IgD-negative memory B cell (primary cell): ENCODE results near the gene ETDC. TPM values are rescaled to one million over a fixed set of nuclear protein-coding genes. Genes with fewer than 3 reads are reported as not detected.
"Not testable (repeated sequence)": the region's sequence is repeated elsewhere in the genome, so short reads cannot be mapped to it uniquely, and the experiment has no call there.

ENCODE experiments used
- H3K27ac Mint-ChIP-seq, 3 donors: one replicate each; pipeline ENCODE4 v1.8.0; 2020 to 2022; ENCODE audit warnings: mild to moderate bottlenecking in 3 of 3, mixed read lengths in 3 of 3, moderate library complexity in 1 of 3
- H3K27me3 Mint-ChIP-seq: one replicate; pipeline ENCODE4 v1.8.0; 2021; ENCODE audit warnings: mixed read lengths
- H3K36me3 Mint-ChIP-seq: one replicate; pipeline ENCODE4 v1.8.0; 2020; ENCODE audit warnings: mild to moderate bottlenecking, mixed read lengths
- H3K4me1 Mint-ChIP-seq, 3 donors: one replicate each; pipeline ENCODE4 v1.8.0; 2020 to 2022; ENCODE audit warnings: mixed read lengths in 3 of 3, mild to moderate bottlenecking in 1 of 3
- H3K4me3 Mint-ChIP-seq, 4 donors: one replicate each; pipeline ENCODE4 v1.8.0; 2020 to 2022; ENCODE audit warnings: mild to moderate bottlenecking in 4 of 4, mixed read lengths in 4 of 4, moderate library complexity in 3 of 4
- H3K9me3 Mint-ChIP-seq, 3 donors: one replicate each; pipeline ENCODE4 v1.8.0; 2020 to 2021; ENCODE audit warnings: mixed read lengths in 3 of 3, mild to moderate bottlenecking in 1 of 3
- polyA plus RNA-seq: library from polyadenylated mRNA; unstranded; fragments of 300-500 nt; fragmentation: Illumina TruSeq; gene quantifications from one replicate; pipeline ENCODE4 v1.2.3, GENCODE V29; 2021

The ETDC gene
- polyA plus RNA-seq, 1 donor from 2014 or later: not detected

DNA sequence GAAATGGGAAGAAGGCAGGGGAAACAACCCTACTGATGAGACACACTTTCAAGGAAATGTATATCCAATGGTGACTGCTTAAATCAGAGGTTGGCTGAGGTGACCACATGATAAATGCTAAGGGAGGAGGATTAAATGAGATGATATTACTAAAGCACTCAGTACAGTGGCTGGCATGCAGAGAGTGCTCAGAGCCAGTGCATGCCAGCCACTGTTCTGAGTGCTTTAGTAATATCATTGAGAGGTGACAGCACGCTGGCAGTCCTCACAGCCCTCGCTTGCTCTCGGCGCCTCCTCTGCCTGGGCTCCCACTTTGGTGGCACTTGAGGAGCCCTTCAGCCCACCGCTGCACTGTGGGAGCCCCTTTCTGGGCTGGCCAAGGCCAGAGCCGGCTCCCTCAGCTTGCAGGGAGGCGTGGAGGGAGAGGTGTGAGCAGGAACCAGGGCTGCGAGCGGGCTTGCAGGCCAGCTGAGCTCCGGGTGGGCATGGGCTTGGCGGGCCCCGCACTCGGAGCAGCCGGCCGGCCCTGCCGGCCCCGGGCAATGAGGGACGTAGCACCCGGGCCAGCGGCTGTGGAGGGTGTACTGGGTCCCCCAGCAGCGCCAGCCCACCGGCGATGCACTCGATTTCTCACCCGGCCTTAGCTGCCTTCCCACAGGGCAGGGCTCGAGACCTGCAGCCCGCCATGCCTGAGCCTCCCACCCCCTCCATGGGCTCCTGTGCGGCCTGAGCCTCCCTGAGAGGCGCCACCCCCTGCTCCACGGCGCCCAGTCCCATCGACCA, 15.9 kb downstream of the ETDC start:
- H3K27me3 Mint-ChIP-seq, H3K9me3 Mint-ChIP-seq, H3K27ac Mint-ChIP-seq, H3K4me3 Mint-ChIP-seq, H3K4me1 Mint-ChIP-seq: not testable (repeated sequence)
- peaks cover 20% of the 10 kb centered on the region for H3K36me3 Mint-ChIP-seq

DNA sequence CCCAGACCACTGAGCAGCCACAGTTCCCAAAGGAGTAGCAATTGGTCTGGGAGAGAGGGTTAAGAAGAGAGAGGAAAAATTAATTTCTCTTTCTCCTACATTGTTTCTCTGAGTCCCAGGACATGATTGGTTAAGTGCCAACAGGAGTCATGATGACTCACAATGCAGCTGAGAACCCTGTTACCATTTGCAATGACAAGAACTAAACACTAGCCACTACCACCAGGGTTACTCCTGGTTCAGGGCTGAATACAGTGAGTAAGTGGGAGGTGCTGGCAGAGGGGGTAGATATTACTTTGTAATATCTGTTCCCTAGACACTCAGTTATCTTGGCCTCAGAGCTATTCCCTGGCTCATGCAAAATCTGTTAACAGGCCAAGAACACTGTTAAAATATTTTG, 18.0 kb downstream of the ETDC start:
- Mint-ChIP-seq H3K27ac (no peak overlapping the region), H3K4me3 (no peak overlapping the region), H3K9me3 (peaks cover 0 to 4% (median 0%) of the 10 kb centered on the region in 3 donors), H3K4me1 (peaks cover 0 to 7% (median 0%) of the 10 kb centered on the region in 3 donors), H3K27me3 (peaks cover 6% of the 10 kb centered on the region), H3K36me3 (peaks cover 11% of the 10 kb centered on the region)

DNA sequence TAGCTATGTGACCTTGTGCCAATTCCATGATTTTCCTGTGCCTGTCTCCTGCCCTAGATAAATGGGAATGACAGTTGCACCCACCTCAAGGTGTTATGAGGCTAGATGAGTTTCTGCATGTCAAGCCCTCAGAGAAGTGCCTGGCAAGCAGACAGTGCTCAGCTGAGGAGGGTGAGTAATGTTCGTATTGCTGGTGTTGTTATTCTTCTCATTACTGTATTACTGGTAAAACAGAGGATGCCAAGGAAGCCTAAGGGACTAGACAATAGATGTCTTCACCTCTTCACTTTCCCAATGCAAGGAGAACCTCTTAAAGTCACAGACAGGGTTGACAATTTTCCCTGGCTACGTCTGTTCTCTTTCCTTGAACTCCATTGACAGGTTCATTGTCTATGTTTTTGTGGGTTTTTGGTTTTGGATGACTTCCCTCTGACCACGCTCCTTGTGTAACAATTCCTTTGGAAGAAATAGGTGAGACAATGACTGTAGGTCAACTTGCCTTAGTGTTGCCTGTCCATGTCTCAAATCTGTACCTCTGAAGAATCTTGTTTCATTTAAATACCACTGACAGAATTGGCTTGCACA, 19.2 kb downstream of the ETDC start:
- Mint-ChIP-seq H3K27me3 (peaks cover 6% of the 10 kb centered on the region), H3K9me3 (peaks cover 0 to 2% (median 0%) of the 10 kb centered on the region in 3 donors), H3K4me3 (no peak overlapping the region), H3K27ac (no peak overlapping the region), H3K36me3 (peaks cover 11% of the 10 kb centered on the region), H3K4me1 (peaks cover 0 to 7% (median 0%) of the 10 kb centered on the region in 3 donors)

DNA sequence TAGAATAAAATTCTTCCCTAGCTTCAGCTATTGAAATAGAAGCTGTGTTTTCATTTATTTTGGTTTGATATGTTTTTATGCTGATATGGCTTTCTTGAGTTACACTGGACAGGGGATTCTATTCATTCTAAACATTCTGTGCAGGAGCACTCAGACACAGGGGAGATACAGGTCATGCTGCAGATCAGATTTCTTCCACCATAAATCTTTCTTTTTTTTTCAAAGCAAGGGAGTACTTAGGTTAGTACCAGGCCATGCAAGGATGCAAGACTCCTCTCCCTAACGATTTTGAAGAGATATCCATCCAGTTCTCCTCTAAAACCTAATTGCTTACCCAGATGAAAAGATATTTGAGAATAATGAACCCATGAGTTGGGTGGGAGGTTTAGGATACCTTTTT, 21.4 kb downstream of the ETDC start:
- Mint-ChIP-seq H3K36me3 (peaks cover 7% of the 10 kb centered on the region), H3K4me3 (no peak overlapping the region), H3K27ac (no peak overlapping the region), H3K9me3 (no peaks in the 10 kb centered on the region), H3K4me1 (peaks cover 0 to 9% (median 1%) of the 10 kb centered on the region in 3 donors), H3K27me3 (peaks cover 6% of the 10 kb centered on the region)

DNA sequence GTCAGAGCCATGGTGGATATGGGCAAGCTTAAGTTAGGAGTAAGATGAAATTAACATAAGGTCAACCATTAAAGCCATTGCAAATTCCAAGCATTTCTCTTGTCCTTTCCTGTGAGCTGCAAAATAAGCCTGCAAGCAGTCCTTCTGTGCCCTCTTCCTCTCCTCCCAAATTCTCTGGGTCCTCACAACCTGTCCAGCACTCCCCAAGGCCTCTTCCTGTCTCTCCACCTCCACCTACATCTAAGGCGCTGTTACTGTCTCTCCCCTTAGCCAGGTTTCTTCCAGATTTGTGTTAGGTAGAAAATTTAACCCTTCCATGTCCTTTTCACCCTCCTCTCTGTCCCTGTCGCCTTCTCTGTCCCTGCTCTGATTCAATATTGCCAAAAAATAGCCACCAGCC, 22.2 kb downstream of the ETDC start:
- H3K27me3 Mint-ChIP-seq: peaks cover 6% of the 10 kb centered on the region
- peaks cover 0 to 9% (median 2%) of the 10 kb centered on the region in 3 donors for H3K4me1 Mint-ChIP-seq
- H3K4me3 Mint-ChIP-seq: no peak overlapping the region
- H3K27ac Mint-ChIP-seq: no peak overlapping the region
- H3K36me3 Mint-ChIP-seq: peaks cover 7% of the 10 kb centered on the region
- no peaks in the 10 kb centered on the region for H3K9me3 Mint-ChIP-seq

- no peak overlapping the region for H3K27ac Mint-ChIP-seq
- H3K4me1 Mint-ChIP-seq: peaks cover 14 to 46% (median 23%) of the 10 kb centered on the region in 3 donors
- peak overlapping the region in 3 of 4 donors; percentile 18 to 95 (median 80) for H3K4me3 Mint-ChIP-seq
- no peaks in the 10 kb centered on the region for H3K9me3 Mint-ChIP-seq
- H3K36me3 Mint-ChIP-seq: peaks cover 2% of the 10 kb centered on the region
- H3K27me3 Mint-ChIP-seq: peaks cover 3% of the 10 kb centered on the region
These were observed 31.6 kb downstream of the ETDC start for GRCh38 chrX:135340831-135341230.

GRCh38 chrX:135345107-135345589, 35.9 kb downstream of the ETDC start:
- peak overlapping the region; percentile 21 to 87 (median 83) for H3K27ac Mint-ChIP-seq
- H3K36me3 Mint-ChIP-seq: no peaks in the 10 kb centered on the region
- no peaks in the 10 kb centered on the region for H3K27me3 Mint-ChIP-seq
- no peaks in the 10 kb centered on the region for H3K9me3 Mint-ChIP-seq
- peak overlapping the region; percentile 84 to 98 (median 90) for H3K4me3 Mint-ChIP-seq
- peaks cover 9 to 26% (median 23%) of the 10 kb centered on the region in 3 donors for H3K4me1 Mint-ChIP-seq

GRCh38 chrX:135346975-135347374, 37.7 kb downstream of the ETDC start:
- Mint-ChIP-seq H3K4me3 (no peak overlapping the region), H3K27ac (peak overlapping the region in 1 of 3 donors; percentile 54), H3K9me3 (no peaks in the 10 kb centered on the region), H3K27me3 (no peaks in the 10 kb centered on the region), H3K36me3 (no peaks in the 10 kb centered on the region), H3K4me1 (peaks cover 4 to 14% (median 13%) of the 10 kb centered on the region in 3 donors)

DNA sequence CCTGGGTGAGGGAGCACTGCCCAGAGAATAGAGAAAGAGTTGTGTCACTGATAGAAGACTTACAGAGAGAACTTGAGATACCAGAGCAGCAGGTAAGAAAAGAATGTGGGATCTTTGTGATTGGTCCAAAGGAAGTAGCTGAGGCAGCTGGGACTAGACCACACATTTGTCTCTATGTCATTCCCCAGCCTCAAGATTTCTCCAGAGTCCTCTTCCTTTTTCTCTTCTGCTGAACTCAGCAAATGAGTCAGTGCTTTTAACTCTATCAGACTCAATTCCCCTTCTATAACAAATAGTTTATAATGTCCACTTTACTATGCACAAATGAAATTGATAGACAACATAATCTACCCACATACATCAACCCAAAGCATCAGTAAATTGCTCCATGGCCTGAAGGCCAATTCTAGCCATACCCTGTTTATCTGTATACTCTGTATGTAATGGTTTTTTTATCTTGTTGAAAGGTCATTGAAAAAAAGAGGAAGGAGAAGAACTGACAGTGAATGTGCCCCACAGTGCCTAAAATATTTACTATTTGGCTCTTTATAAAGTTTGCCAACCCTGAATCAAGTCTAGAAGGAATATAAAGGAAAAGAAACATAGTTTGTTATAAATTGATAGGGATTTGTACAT, 38.2 kb downstream of the ETDC start:
- Mint-ChIP-seq H3K4me3 (no peak overlapping the region), H3K27ac (no peak overlapping the region), H3K27me3 (no peaks in the 10 kb centered on the region), H3K9me3 (no peaks in the 10 kb centered on the region), H3K36me3 (no peaks in the 10 kb centered on the region), H3K4me1 (peaks cover 4 to 11% (median 8%) of the 10 kb centered on the region in 3 donors)

GRCh38 chrX:135354288-135354687, 45.0 kb downstream of the ETDC start:
- Mint-ChIP-seq H3K9me3 (no peaks in the 10 kb centered on the region), H3K4me3 (peak overlapping the region in 1 of 4 donors; percentile 52), H3K4me1 (peaks cover 0 to 4% (median 0%) of the 10 kb centered on the region in 3 donors), H3K36me3 (peaks cover 3% of the 10 kb centered on the region), H3K27me3 (peaks cover 1% of the 10 kb centered on the region), H3K27ac (no peak overlapping the region)

Other genes with a start within 250 kb of the ETDC start
- gene SMIM10L2B, start 210.8 kb upstream of the ETDC start, polyA plus RNA-seq: not detected
- not detected for gene ETDB, start 189.0 kb upstream of the ETDC start, polyA plus RNA-seq
- not detected for gene CT55, start 138.1 kb upstream of the ETDC start, polyA plus RNA-seq
- not detected for gene ETDA, start 57.4 kb upstream of the ETDC start, polyA plus RNA-seq
- gene ZNF75D, start 34.6 kb downstream of the ETDC start, polyA plus RNA-seq: 7.4 TPM
- gene ZNF449, start 35.3 kb downstream of the ETDC start, polyA plus RNA-seq: 1.5 TPM
- gene SMIM10L2A, start 112.5 kb downstream of the ETDC start, polyA plus RNA-seq: 0.05 TPM
- gene INTS6L, start 211.2 kb downstream of the ETDC start, polyA plus RNA-seq: 5.2 TPM